HFF-Myc (cell line): ENCODE results near the gene KIF26A.
A peak's percentile ranks its signal among the peaks of the same experiment; 100 is the strongest.

Experiments
- DNase-seq: peaks from one replicate; pipeline ENCODE4 v3.0.0-alpha.2; 2011; ENCODE audit warnings: low read depth; ENCODE audit errors: extremely low read depth
- H3K4me3 ChIP-seq: replicated peaks from 2 replicates; pipeline ENCODE4 v1.5.1; 2011; ENCODE audit warnings: low read depth, mild to moderate bottlenecking, control low read depth, low read length
- CTCF ChIP-seq: IDR thresholded peaks from 2 replicates; pipeline ENCODE4 v1.5.1; 2012; ENCODE audit warnings: mild to moderate bottlenecking, low read depth, low read length, control low read depth; ENCODE audit errors: missing control alignments

KIF26A gene

GRCh38 chr14:104093366-104094055, 44.9 kb upstream of the KIF26A start:
- H3K4me3 ChIP-seq: no peak overlapping the region
- no peak for DNase-seq
- no peak for TF ChIP-seq CTCF

GRCh38 chr14:104094056-104094708, 44.2 kb upstream of the KIF26A start:
- no peak for DNase-seq
- TF ChIP-seq CTCF: no peak
- H3K4me3 ChIP-seq: no peak overlapping the region

- H3K4me3 ChIP-seq: no peak overlapping the region
- no peak for DNase-seq
These were observed 43.5 kb upstream of the KIF26A start for GRCh38 chr14:104094709-104095425.

GRCh38 chr14:104095426-104096310, 42.7 kb upstream of the KIF26A start:
- DNase-seq: no peak
- no peak overlapping the region for H3K4me3 ChIP-seq
- no peak for TF ChIP-seq CTCF

More at GRCh38 chr14:104094709-104095425, 43.5 kb upstream of the KIF26A start:
- TF ChIP-seq CTCF: peak; percentile 76

- no peak for DNase-seq
- TF ChIP-seq CTCF: no peak
- H3K4me3 ChIP-seq: no peak overlapping the region
These were observed 42.1 kb upstream of the KIF26A start for GRCh38 chr14:104096318-104096717.
